ENCODE measurements around the gene DENND1A. TPM values are rescaled to one million over a fixed set of nuclear protein-coding genes. Genes with fewer than 3 reads are reported as not detected.

The DENND1A gene
- polyA plus RNA-seq, 2 of the 4 experiments (the other 2 are of a cell fraction): 15.1 to 21.9 TPM

DNA sequence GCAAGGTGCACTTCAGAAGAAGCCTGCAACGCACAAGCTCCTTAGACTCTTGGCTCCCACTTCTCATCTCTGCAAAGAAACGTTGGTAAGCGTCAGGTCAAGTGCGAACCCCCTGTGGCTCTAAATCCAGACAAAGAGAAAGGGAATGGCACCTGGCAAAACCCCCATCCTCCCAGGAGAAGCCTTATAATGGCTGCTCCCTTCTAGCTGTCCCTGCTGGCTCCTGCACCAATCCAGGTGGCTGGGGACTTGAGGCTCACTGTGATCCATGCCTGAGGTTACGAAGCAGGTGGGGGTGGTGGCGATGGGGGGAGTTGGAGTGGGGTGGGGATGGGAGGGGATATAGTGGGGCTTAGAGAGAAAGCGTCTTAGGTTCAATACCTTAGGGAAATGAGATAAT, 272.8 kb downstream of the DENND1A start (continued):
- TF ChIP-seq ZFP36 (IDR thresholded peaks at IDR 0.05; ENCODE audit: borderline replicate concordance, partially characterized antibody) (no peak), FOXS1 (CRISPR knock-in tag; IDR thresholded peaks at IDR 0.05) (no peak), MAFK (IDR thresholded peaks at IDR 0.05; ENCODE audit: partially characterized antibody) (no peak)

DNA sequence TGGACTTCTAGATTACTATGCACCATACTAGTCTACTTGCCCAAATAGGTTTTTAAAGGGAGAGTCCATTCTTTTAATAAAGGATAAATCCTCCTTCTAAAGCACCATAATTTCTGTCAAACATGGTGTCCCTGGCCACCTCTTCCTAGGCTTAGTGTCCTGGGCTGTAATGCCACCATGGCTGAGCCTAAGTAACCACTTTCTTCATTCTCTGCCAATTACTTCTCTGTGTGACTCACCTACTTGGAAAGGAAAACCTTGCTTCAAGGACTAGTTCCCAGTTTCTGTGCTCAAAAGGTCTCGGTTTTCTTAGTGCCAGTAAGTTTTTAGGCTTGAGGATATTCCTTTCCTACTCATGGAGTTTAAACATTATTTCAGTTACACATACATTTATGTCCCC, 273.4 kb downstream of the DENND1A start:
- TF ChIP-seq KDM1A (IDR thresholded peaks at IDR 0.05; ENCODE audit: low read depth) (no peak), ZNF302 (CRISPR knock-in tag; IDR thresholded peaks at IDR 0.05) (no peak), EP300 (IDR thresholded peaks at IDR 0.05) (no peak), GATA3 (IDR thresholded peaks at IDR 0.05; ENCODE audit: borderline replicate concordance) (no peak), POLR2AphosphoS2 (conservative IDR thresholded peaks at IDR 0.05; ENCODE audit: low read length) (no peak), NR3C1 (IDR thresholded peaks at IDR 0.05) (no peak)
- TF ChIP-seq, protein P1, sequence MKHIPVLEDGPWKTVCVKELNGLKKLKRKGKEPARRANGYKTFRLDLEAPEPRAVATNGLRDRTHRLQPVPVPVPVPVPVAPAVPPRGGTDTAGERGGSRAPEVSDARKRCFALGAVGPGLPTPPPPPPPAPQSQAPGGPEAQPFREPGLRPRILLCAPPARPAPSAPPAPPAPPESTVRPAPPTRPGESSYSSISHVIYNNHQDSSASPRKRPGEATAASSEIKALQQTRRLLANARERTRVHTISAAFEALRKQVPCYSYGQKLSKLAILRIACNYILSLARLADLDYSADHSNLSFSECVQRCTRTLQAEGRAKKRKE (CRISPR knock-in tag; IDR thresholded peaks at IDR 0.05; ENCODE audit: low read depth): no peak
- CTCF ChIA-PET: no interaction called here
- no peaks in the 10 kb centered on the region for H3K4me1 ChIP-seq
- POLR2A ChIA-PET: no interaction called here
- WGBS (ENCODE audit: missing lambda C conversion rate): 75% methylated on average over 1 of the region's 1 CpG
- FAIRE-seq (no peak), DNase-seq (ENCODE audit: low read depth in 1 of 2, low spot score in 1 of 2) (no peak), ATAC-seq (no peak)
- no peak overlapping the region for H3K4me3 ChIP-seq
- H3K27ac ChIP-seq: no peak overlapping the region
- H3K9me3 ChIP-seq: no peaks in the 10 kb centered on the region
- no peak overlapping the region for H3K4me2 ChIP-seq

DNA sequence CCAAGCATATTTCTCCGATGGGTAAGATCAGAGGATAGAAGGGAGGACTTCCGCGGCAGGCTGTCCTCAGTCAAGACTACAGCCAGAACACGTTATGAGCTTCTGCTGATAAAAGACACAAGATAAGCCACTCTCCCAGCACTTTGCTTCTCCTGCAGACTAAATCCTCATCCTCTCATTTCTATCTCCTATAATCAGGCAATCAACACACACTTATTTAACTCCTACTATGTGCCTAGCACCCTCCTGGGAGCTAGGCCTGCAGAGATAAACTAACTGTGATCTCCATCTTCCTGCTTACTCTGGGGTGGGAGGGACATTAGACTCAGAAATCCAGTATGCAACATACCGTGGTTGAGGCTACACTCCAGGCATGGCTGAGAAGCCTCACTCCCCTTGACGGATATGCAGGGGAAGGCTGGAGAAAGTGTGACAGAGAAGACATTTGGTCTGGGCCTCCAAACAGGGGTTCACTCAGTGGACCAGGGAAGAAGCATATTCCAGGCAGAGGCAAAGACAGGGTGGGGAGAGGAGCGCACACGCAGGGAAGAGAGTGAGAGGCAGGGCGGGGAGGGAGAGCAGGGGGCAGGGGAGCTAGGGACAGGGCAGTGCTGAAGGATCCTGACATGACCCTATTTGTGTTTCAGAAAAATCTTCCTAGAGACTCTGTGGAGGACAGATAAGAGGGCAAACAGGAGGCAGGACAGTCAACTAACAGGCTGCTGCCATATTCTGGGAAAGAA, 274.1 kb downstream of the DENND1A start:
- POLR2A ChIA-PET: no interaction called here
- no peak for DNase-seq (ENCODE audit: low read depth in 1 of 2, low spot score in 1 of 2)
- no peak overlapping the region for H3K4me3 ChIP-seq
- TF ChIP-seq MAZ (IDR thresholded peaks at IDR 0.05; ENCODE audit: borderline replicate concordance, low read depth, low read length) (no peak), PHF8 (IDR thresholded peaks at IDR 0.05; ENCODE audit: borderline replicate concordance, low read depth) (no peak), KDM5A (IDR thresholded peaks at IDR 0.05) (no peak), EP300 (IDR thresholded peaks at IDR 0.05) (no peak), FOSL2 (IDR thresholded peaks at IDR 0.05) (no peak), FOSL2 (CRISPR knock-in tag; IDR thresholded peaks at IDR 0.05) (no peak), HDAC2 (IDR thresholded peaks at IDR 0.05) (no peak), BHLHE40 (IDR thresholded peaks at IDR 0.05; ENCODE audit: low read depth, low read length) (no peak), GATA3 (IDR thresholded peaks at IDR 0.05; ENCODE audit: borderline replicate concordance) (no peak), RCOR1 (IDR thresholded peaks at IDR 0.05; ENCODE audit: low read depth, low read length) (no peak), NPAS2 (CRISPR knock-in tag; IDR thresholded peaks at IDR 0.05; ENCODE audit: borderline replicate concordance) (no peak), FOXS1 (CRISPR knock-in tag; IDR thresholded peaks at IDR 0.05) (no peak), CBX8 (IDR thresholded peaks at IDR 0.05) (no peak), NR3C1 (IDR thresholded peaks at IDR 0.05) (no peak)
- TF ChIP-seq, protein P1 (CRISPR knock-in tag; IDR thresholded peaks at IDR 0.05; ENCODE audit: low read depth): no peak
- TF ChIP-seq, protein P2, sequence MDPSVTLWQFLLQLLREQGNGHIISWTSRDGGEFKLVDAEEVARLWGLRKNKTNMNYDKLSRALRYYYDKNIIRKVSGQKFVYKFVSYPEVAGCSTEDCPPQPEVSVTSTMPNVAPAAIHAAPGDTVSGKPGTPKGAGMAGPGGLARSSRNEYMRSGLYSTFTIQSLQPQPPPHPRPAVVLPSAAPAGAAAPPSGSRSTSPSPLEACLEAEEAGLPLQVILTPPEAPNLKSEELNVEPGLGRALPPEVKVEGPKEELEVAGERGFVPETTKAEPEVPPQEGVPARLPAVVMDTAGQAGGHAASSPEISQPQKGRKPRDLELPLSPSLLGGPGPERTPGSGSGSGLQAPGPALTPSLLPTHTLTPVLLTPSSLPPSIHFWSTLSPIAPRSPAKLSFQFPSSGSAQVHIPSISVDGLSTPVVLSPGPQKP (IDR thresholded peaks at IDR 0.05; ENCODE audit: low read depth, low read length): no peak
- TF ChIP-seq, protein P3, sequence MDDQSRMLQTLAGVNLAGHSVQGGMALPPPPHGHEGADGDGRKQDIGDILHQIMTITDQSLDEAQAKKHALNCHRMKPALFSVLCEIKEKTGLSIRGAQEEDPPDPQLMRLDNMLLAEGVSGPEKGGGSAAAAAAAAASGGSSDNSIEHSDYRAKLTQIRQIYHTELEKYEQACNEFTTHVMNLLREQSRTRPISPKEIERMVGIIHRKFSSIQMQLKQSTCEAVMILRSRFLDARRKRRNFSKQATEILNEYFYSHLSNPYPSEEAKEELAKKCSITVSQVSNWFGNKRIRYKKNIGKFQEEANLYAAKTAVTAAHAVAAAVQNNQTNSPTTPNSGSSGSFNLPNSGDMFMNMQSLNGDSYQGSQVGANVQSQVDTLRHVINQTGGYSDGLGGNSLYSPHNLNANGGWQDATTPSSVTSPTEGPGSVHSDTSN (IDR thresholded peaks at IDR 0.05): no peak
- TF ChIP-seq, protein P4, sequence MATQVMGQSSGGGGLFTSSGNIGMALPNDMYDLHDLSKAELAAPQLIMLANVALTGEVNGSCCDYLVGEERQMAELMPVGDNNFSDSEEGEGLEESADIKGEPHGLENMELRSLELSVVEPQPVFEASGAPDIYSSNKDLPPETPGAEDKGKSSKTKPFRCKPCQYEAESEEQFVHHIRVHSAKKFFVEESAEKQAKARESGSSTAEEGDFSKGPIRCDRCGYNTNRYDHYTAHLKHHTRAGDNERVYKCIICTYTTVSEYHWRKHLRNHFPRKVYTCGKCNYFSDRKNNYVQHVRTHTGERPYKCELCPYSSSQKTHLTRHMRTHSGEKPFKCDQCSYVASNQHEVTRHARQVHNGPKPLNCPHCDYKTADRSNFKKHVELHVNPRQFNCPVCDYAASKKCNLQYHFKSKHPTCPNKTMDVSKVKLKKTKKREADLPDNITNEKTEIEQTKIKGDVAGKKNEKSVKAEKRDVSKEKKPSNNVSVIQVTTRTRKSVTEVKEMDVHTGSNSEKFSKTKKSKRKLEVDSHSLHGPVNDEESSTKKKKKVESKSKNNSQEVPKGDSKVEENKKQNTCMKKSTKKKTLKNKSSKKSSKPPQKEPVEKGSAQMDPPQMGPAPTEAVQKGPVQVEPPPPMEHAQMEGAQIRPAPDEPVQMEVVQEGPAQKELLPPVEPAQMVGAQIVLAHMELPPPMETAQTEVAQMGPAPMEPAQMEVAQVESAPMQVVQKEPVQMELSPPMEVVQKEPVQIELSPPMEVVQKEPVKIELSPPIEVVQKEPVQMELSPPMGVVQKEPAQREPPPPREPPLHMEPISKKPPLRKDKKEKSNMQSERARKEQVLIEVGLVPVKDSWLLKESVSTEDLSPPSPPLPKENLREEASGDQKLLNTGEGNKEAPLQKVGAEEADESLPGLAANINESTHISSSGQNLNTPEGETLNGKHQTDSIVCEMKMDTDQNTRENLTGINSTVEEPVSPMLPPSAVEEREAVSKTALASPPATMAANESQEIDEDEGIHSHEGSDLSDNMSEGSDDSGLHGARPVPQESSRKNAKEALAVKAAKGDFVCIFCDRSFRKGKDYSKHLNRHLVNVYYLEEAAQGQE (IDR thresholded peaks at IDR 0.05): no peak
- TF ChIP-seq, protein P5, sequence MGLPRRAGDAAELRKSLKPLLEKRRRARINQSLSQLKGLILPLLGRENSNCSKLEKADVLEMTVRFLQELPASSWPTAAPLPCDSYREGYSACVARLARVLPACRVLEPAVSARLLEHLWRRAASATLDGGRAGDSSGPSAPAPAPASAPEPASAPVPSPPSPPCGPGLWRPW (IDR thresholded peaks at IDR 0.05): no peak
- TF ChIP-seq, protein P6, sequence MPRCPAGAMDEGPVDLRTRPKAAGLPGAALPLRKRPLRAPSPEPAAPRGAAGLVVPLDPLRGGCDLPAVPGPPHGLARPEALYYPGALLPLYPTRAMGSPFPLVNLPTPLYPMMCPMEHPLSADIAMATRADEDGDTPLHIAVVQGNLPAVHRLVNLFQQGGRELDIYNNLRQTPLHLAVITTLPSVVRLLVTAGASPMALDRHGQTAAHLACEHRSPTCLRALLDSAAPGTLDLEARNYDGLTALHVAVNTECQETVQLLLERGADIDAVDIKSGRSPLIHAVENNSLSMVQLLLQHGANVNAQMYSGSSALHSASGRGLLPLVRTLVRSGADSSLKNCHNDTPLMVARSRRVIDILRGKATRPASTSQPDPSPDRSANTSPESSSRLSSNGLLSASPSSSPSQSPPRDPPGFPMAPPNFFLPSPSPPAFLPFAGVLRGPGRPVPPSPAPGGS (IDR thresholded peaks at IDR 0.05): no peak
- CTCF ChIA-PET: interaction anchor here (1.4 kb wide), 1 partner anchor 385 kb away, joined by 3 read pairs; no protein-coding TSS in a partner anchor
- H3K4me2 ChIP-seq: no peak overlapping the region
- WGBS (ENCODE audit: missing lambda C conversion rate): 97% methylated on average over 9 of the region's 9 CpGs
- no peak for ATAC-seq
- no peak overlapping the region for H3K27ac ChIP-seq
- no peaks in the 10 kb centered on the region for H3K9me3 ChIP-seq
- no peak for FAIRE-seq
- H3K4me1 ChIP-seq: no peaks in the 10 kb centered on the region
